Amniotic stem cell (primary cell): Measurements from ENCODE around the gene FAM234A.

Experiments
- DNase-seq: peaks from one replicate; lab custom pipeline; 2025; lab: John Stamatoyannopoulos, UW

Gene FAM234A

DNA sequence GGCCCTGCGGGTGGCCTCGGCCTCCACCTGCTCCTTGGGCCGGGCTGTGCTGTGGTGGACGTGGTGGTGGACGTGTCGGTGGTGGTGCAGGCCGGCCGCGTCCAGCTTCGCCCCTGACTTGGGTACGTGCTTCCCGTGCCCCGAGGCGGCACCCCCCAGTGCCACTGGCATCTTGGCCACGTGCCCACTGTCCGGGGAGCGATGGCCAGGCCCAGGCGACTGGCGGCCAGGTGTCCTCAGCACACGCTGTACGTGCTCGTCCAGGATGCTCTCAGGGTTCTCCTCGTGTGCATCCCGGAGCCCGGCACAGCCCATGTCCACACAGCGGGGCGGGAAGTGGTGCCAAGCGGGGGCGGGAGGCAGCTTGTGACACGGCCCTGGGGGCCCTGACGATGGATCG is 63.2 kb downstream of the FAM234A start:
- no peak for DNase-seq

DNA sequence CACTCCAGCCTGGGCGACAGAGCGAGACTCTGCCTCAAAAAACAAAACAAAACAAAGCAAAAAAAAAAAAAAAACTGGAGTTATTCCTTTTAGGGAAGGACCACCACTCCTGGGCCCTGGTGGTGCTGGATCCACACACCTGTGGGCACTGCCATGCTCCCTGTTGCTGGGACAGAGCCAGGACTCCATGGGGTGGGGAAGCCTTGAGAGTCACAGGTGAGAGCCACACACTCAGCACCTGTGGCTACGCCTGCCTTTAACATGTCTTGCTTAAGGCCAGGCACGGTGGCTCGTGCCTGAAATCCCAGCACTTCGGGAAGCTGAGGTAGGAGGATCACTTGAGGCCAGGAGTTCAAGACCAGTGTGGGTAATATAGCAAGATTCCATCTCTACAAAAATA is 66.6 kb downstream of the FAM234A start:
- DNase-seq: no peak

DNA sequence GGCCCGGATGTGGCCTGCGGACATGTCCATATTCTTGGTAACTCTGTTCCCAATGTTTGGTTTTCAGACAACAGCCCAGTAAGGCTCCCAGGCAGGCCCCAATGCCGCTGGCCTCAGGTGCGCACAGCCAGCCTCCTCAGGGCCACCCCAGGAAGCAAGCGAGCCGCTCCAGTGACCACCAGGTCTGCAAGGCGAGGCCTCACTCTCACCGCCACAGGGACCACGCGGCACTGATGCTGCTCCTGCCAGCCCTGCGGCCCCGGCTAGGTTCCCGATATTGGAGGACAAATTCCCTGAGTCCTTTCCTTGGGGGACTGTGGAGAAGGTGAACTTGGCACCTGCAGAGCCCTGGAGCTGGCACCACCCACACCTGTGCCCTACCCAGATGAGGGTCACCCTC is 67.3 kb downstream of the FAM234A start:
- no peak for DNase-seq

DNA sequence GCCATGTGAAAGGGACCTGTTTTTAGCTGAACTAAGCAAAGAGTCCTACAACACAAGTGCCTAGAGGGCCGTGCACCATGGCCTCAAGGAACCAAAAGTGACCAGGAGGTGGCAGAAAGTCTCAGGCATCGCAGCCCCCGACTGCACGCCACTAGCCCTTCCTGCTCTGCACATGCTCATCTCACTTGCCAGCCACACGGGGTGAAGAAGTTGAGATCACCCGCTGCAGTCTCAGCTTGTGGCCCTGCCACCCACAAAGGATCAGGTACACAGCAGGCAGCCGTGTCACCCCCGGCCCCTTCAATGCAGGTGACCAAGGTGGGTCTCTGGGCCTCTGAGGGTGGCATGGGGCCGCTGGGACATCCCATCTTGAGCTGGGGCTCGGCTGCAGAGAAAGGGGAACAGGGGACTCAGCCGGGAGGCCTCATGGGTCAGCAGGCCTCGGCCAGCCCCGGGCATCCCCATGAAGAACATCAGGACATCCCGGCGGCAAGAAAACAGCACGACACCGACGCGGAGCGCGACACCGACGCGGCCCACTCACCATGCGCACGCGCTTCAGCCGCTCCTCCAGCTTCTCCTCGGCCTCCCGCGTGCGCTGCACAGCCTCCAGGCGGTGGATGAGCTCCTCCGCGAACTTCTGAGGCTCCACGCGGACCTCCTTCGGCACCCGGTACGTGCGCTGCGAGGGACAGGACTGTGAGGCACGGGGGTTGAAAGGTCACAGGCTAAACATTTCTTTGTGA is 69.3 kb downstream of the FAM234A start:
- no peak for DNase-seq

DNA sequence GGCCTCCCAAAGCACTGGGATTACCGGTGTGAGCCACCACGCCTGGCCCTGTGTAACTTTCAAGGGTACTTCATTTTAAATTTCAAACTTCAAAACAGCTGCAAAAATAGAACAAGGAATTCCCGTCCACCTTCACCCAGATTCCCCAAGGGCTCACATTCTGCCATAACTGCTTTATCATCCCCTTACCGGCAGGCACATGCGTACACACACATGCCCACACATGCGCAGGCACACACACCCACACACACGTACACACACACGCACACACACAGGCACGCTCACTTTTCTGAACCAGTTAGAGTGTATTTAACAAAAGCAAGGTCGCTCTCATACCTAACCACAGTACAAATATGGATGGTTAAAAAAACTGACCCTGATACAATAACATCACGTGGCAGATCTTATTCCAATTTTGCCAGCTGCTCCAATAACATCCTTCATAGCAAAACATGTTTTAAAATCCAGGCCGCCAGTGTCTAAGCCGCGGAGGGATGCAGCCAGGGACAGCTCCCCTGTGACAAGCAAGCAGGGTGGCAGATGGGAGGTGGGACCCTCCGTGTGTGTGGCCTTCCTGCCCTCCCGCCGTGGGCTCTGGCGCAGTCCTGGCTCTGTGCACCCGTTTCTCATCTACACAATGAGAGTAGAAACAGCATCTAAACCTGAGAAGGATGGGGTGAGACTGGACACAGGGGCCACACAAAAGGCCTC is 71.5 kb downstream of the FAM234A start:
- no peak for DNase-seq

DNA sequence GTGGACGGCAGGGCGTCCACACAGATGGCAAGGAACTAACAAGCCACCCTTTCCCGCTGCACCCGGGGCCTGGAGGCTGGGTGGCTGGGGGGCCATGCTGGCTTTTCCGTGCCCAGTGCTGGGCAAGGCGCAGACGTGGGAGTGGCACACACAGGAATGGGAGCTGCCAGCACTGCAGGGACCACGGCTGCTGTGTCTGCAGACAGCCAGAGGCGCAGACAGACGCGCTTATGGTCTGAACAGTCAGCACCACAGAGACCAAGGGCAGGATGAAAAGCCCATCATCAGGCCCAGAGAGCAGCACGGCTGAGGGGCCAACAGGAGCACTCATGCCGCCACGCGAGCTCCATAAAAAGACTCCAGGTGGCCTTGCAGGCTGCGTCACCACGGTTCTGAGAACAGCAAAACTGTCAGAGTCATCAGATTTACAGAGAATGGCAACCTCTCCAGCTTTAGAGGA is 72.3 kb downstream of the FAM234A start:
- DNase-seq: no peak

DNA sequence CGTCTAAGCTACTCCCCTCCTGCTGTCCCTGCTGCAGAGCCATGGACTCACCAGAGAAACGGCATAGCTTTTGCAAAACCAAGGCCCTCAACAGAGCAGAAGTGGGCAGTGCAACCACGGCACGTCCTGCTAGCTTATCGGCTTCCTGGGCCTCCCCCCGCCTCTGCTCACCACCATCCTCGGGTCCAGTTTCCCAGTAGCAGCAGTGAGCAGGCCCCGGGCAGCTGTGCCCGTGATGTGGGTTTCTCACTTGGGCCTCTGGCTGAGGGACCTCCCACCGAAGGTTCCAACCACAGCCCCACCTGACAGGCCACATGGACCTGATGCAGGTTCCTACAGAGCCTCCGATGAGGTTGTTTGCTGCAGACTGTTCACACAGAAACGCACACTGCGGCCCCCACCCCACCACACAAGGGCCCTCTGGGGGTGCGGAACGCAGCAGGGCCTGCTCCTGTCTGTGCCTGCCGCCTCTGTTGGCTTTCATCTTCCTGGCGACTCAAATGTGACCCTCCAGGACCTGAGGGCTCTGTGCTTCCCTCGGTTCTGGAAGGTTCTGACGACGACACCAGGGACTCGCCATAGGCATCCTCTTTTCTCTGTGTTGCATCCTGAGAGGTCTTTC is 73.2 kb downstream of the FAM234A start:
- DNase-seq: no peak

DNA sequence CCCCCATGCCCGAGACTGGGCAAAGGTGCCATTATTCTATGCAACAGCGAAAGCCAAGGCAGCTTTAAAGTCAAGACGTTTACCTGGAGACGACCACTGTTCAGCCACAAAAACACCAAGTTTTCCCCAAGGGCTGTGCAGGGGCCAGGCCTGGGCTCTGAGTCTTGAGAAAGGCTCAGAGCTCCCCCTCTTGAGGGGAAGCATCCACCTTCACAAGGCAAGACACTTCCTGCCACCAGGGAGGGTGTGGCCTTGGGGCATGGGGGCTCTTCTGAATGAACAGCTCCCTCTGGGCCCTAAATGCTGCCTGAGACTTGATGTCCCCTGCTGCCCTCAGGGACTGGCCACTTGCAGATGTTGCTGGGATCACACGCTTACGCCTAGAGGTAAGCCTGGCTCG is 74.9 kb downstream of the FAM234A start:
- no peak for DNase-seq

DNA sequence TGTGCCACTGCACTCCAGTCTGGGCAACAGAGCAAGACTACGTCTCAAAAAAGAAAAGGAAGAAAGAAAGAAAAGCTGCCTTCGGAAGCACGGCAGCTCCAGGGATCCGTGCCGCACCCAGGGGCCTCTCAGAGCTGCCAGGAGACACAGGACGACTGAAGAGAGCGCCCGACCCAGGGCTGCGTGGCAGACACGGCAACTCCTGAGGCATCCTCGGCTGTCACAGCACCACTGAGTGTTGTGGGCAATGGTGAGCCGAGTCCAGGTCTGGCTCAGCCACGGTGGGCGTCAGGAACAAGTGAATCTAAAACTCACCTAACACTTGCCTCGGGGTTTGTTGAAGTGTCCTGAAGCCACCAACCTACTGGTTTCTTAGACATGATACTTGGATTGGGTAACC is 77.1 kb downstream of the FAM234A start:
- DNase-seq: no peak

DNA sequence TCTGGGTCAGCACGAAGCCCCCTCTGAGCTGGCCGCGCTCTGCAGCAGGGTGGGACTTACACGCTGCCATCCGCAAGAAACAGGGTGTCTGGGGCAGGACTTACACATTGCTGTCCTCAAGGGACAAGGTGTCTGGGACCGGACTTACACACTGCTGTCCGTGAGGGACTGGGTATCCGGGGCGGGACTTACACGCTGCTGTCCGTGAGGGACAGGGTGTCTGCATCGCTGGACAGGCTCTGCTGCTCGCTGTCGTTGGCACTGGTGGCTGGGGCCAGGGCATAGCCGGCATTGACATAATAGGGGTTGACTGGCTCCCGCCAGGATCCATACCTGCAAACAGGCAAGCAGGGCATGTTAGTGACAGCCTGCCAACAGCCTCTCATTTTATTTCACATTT is 79.7 kb downstream of the FAM234A start:
- no peak for DNase-seq

DNA sequence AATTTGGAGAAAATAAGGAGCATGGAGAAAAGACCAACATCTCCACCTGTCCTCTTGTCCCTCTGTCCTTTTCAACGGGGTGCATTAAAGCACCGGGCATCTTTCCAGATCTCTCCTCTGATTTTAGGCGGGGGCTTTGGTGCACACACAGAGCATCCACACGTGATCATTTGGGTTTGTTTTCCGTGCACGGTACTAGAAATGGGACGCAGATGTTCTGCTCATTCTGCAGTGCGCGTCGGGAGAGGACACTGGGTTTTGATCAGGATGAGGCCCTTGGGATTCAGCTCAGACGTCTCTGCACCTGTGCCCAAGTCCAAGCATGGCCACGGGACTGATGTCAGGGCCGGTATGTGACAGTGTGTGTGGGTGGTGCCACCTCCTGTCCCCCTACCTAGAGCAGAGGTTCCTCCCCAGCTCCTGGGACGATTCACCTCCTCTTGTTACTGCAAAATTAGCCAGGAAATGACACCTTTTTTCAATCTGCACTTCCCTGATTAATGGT is 80.2 kb downstream of the FAM234A start:
- DNase-seq: no peak
